ENCODE data around the gene SERINC5. TPM values are rescaled to one million over a fixed set of nuclear protein-coding genes. Genes with fewer than 3 reads are reported as not detected.

Gene SERINC5
- total RNA-seq, 1 experiment from 2014 or later, result 52.3 TPM

- Mint-ChIP-seq H3K4me3 (no peak overlapping the region), H3K4me1 (peaks cover 5 to 6% of the 10 kb centered on the region in 2 experiments), H3K36me3 (ENCODE audit: insufficient read depth in 1 of 3, low read depth in 3 of 3) (no peaks in the 10 kb centered on the region), H3K9me3 (no peaks in the 10 kb centered on the region), H3K27ac (no peak overlapping the region), H3K27me3 (ENCODE audit: low read depth) (no peaks in the 10 kb centered on the region; the same call in none of the 2 replicates)
- Histone ChIP-seq H3K9me3 (ENCODE audit: control insufficient read depth, low read depth, low read length) (no peaks in the 10 kb centered on the region), H3K23ac (ENCODE audit: insufficient read length, low read depth, low read length) (no peak overlapping the region), H3K4me1 (ENCODE audit: insufficient read depth, low read length) (no peaks in the 10 kb centered on the region; the same call in 1 of the 2 replicates), H3K4ac (ENCODE audit: low read depth, low read length) (no peak overlapping the region), H2BK5ac (ENCODE audit: insufficient read length, low read length) (no peak overlapping the region), H3K27me3 (ENCODE audit: insufficient read depth, low read length) (no peaks in the 10 kb centered on the region), H2BK12ac (ENCODE audit: insufficient read length, low read depth, low read length) (no peak overlapping the region), H3K18ac (ENCODE audit: insufficient read length, low read depth, low read length) (no peak overlapping the region), H2AK5ac (ENCODE audit: insufficient read length, low read length) (no peak overlapping the region), H2BK120ac (ENCODE audit: low read depth, low read length, poor library complexity, severe bottlenecking) (no peak overlapping the region), H3K79me1 (ENCODE audit: insufficient read depth, low read depth, low read length, poor library complexity, severe bottlenecking) (no peaks in the 10 kb centered on the region), H3K56ac (ENCODE audit: insufficient read length, low read depth, low read length) (no peak overlapping the region), H2BK15ac (ENCODE audit: low read depth, low read length) (no peak overlapping the region), H3K27ac (ENCODE audit: insufficient read length, low read depth, low read length) (no peak overlapping the region), H3K79me2 (ENCODE audit: insufficient read depth, low read length) (no peaks in the 10 kb centered on the region), H4K8ac (replicated peaks; ENCODE audit: insufficient read length, low read depth, low read length) (no peak overlapping the region), H3K4me2 (ENCODE audit: insufficient read depth, insufficient read length, low read length) (no peak overlapping the region), H3K9ac (ENCODE audit: extremely low read depth, insufficient read length, low read length) (no peak overlapping the region), H4K5ac (ENCODE audit: insufficient read length, low read depth, low read length) (no peak overlapping the region), H3K23me2 (ENCODE audit: insufficient read length, low read depth, low read length, poor library complexity, severe bottlenecking) (no peaks in the 10 kb centered on the region), H4K91ac (ENCODE audit: insufficient read length, low read depth, low read length) (no peak overlapping the region), H4K20me1 (ENCODE audit: control insufficient read depth, insufficient read depth, insufficient read length) (no peaks in the 10 kb centered on the region), H3K14ac (ENCODE audit: insufficient read depth, low read length) (no peak overlapping the region), H3T11ph (ENCODE audit: low read length) (no peak overlapping the region), H2AFZ (ENCODE audit: low read length) (no peak overlapping the region), H2BK20ac (ENCODE audit: low read depth, low read length, poor library complexity, severe bottlenecking) (no peak overlapping the region)
- TF ChIP-seq CTCF (conservative IDR thresholded peaks at IDR 0.05), result no peak
- DNase-seq, result no peak
- no CpG with 5 or more reads among the region's 2 CpGs for WGBS (ENCODE audit: extremely low coverage, insufficient read length, low lambda C conversion rate)
Observed at GRCh38 chr5:80289320-80289719, 33.5 kb upstream of the SERINC5 start.

Measured in H9 (cell line).